GM21423 (cell line): ENCODE measurements around the gene ARHGAP26.
"Not testable (repeated sequence)": the region's sequence is repeated elsewhere in the genome, so short reads cannot be mapped to it uniquely, and the experiment has no call there.

Experiments used
- ATAC-seq: cut with Tn5 transposase; IDR thresholded peaks from one replicate; pipeline ENCODE4 v1.9.1; 2021; ENCODE audit warnings: mild to moderate bottlenecking, moderate library complexity; ENCODE audit not compliant: unreplicated experiment

Gene ARHGAP26

DNA sequence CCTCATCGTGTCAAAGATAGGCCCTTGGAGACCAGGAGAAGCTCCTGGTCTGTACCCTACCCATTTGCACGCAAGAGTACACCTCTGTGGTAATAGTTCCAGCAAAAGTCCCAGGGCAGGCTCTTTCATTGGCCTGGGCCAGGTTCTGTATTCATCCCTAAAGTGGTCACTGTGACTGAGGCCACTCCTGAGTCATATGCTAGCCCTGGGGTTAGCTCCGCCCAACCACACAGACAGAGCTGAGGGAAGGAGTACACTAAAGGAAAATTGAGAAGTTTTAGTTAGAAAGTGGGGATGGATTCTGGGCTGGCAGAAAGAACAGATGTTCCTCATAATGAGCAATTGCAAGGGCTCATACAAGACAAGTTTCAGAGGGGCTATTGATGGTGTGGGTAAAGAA is 206.7 kb downstream of the ARHGAP26 start:
- no peak for ATAC-seq

DNA sequence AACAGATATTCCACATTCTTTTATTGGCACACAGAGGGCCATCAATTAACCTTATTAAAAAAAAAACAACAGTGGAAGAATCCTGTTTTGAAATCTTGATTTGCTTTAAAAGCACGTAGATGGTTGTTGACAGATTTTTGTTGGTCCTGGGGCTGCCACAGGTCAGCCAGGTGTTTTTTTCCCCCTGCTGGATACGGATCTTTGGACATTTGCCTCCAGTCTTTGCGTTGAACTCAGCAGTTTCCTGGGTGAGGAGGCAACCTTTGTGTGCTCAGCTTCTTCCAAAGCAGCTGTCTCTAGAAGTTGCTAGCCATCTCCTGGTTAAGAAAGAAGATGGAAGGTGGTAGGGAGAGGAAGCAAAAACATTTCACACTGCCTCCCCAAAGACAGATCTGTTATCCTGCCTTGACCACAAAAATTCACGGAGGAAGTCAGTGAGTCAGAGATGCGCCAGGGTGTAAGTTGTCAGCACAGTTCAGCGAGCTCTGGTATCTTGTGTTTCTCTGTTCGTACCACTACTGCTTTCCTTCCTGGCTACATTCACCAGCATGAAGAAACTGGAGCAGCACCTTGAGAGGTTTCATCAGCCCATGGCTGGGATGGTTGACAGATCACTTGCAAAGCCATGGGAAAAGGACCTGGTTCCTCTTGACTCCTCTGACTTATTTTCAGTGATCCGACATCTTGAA is 207.3 kb downstream of the ARHGAP26 start:
- peak; percentile 93 for ATAC-seq

DNA sequence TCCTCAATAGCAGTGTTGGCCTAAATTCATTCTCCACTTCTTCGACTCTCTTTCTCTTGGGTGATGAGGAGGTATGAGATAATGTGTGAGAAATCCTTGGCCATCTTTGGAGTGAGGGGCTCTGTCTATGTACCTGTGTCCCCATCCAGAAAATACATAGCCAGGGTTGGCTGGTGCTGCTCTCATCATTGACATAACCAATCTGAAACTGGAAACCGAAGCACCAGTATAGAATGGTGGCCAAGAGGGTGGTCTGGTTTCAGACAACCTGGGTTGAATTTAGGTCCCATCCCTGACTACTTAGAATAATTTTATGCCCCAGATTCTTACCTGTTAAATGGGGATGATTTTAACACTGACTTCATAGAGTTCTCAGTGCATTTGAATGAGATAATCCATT is 208.1 kb downstream of the ARHGAP26 start:
- ATAC-seq = no peak

DNA sequence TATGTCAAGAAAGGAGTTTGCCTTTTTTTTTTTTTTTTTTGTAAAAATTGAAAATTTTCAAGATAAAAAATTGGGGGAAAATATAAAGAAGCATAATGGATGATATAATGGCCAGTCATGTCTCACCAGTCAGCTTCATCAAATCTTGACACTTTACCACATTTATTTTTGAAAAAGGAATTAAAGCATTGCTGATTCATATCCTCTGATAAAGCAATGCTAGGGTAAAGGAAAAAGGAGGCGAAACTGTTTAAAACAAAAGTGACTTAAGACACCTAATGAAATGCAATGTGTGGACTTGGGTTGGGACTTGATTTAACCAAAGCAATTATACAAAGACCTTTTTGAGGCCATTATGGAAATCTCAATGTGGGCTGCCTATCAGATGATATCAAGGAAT is 208.5 kb downstream of the ARHGAP26 start:
- no peak for ATAC-seq

DNA sequence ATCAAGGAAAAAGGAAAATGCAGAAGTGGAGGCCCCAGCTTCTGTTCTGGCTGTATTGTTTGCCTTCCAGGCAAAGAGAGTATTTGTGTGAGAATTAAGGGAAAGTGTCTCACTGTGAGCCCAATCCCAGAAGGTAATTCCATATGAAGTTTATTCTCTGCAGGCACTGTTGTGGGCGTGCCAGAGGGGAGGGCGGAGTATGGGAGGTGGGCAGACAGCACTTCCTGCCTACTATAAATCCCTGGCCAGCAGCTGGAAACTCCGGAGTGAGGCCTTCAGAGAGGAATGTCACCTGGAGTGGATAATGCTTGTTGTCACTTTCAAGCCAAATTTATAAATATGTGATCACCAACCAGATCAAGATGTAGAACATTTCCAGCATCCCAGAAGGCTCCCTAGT is 209.5 kb downstream of the ARHGAP26 start:
- no peak for ATAC-seq

DNA sequence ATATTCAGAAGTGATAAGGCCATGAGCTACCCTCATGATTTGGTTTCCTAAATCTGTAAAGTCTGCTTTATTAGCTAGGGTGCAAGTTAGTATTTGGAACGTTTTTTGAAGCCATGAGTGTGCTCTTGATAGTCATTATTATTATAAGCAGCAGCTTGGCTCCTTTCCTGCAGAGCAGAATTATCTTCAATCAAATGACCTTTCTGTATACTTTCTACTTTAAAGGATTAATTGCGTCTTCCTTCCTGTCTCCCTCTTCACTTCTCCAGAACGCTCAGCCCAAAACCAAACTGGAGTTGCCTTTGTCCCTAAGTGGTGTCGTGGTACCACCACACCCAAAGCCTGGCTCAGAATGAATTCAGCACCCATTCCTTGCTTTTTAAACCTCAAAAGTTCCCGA is 211.3 kb downstream of the ARHGAP26 start:
- no peak for ATAC-seq

DNA sequence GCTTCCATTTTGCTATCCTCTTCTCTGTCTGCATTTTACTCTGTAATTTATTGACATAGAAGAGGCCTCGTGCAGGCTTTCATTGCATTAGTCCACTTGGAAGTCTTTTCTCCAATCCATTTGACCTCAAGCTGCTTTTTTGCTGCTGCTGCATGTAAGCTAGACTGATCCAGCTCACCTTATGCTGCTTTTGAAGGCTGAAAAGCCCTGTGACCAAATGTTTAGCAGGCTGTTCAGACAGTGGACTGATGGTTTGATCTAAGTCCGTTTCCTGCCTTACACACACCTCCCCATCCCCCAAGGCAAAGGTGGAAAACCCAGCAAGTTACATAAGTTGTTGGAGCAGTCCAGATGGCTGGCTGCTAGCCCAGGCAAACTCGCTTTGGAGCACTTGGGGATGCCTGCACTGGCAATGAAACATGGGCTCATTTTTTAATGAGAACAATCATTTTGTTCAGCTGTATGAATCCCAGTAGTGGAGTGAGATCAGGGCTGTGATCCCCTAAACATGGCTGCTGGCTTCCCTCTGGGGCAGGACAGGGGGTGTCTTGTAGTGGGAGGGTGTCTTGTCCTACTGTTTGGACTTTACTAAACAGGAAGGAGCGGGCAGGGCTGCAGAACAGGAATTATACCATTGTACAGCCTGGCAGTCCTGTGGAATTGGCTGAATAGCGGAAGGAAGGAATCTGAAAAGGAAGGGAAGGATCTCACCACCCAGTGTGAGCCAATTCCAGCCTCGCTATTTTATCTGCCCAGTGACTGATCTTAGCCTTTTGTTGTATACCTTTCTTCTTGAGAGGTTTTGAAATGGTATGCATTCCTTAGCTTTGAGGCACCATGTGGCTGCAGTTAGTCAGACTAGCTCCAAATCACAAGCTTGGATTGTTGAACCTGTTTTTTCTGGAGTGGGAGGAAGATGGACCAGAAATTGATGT is 212.0 kb downstream of the ARHGAP26 start:
- ATAC-seq = no peak

DNA sequence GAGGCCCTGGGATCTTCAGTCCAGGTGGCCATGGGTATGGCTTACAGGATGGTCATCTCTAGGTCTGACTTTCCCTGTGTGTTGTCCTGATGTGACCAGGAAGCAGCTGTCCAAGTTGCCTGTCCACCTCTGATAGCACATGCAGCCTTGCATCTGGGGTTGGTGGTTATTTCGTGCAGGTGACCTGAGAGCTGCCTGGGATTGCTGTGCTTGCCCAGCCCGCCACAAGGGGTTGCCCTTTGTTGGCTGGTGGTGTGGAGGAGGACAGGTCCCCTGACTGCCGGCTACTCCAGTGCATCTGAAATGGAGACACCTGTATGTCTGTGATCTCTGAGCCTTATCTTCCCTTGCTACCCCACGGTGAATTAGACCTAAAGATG is 212.6 kb downstream of the ARHGAP26 start:
- no peak for ATAC-seq

DNA sequence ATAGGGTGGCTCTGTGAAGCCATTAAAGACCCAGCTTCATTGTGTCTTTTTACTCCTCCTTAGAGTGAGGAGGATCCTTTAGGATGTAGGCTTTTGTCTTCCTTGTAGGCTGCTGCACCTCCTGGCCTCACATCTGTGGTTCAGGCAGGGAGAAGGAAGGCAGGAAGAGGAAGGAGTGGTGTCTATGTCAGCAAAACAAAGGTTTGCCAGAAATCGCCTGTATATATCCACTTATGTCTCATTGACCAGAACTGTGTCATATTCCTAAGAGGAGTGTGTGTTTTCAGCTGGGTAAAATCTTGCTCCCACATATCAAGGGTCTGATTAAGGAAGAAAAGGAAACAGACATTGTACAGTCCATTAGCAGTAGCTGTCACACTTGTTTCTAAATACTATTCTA is 213.8 kb downstream of the ARHGAP26 start:
- ATAC-seq = no peak

DNA sequence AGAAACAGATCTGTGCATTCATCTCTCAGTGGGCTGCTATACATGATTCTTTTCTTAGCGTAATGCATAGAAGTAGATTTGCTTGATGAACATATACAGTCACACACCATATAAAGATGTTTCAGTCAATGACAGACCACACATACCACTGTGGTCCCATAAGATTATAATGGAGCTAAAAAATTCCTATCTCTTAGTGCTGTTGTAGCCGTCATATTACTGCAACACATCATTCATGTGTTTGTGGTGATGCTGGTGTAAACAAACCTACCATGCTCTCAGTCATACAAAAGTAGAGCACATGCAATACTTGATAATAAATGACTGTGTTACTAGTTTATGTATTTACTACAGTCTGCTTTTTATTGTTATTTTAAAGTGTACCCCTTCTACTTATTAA is 214.3 kb downstream of the ARHGAP26 start:
- ATAC-seq = no peak

DNA sequence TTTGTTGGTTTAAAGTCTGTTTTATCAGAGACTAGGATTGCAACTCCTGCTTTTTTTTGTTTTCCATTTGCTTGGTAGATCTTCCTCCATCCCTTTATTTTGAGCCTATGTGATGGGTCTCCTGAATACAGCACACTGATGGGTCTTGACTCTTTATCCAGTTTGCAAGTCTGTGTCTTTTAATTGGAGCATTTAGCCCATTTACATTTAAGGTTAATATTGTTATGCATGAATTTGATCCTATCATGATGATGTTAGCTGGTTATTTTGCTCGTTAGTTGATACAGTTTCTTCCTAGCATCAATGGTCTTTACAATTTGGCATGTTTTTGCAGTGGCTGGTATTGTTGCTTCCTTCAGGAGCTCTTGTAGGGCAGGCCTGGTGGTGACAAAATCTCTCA is 219.1 kb downstream of the ARHGAP26 start:
- not testable (repeated sequence) for ATAC-seq

DNA sequence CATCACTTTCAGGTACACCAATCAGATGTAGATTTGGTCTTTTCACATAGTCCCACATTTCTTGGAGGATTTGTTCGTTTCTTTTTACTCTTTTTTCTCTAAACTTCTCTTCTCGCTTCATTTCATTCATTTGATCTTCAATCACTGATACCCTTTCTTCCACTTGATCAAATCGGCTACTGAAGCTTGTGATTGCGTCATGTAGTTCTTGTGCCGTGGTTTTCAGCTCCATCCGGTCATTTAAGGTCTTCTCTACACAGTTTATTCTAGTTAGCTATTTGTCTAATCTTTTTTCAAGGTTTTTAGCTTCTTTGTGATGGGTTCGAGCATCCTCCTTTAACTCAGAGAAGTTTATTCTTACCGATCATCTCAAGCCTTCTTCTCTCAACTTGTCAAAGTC is 219.9 kb downstream of the ARHGAP26 start:
- ATAC-seq = not testable (repeated sequence)

DNA sequence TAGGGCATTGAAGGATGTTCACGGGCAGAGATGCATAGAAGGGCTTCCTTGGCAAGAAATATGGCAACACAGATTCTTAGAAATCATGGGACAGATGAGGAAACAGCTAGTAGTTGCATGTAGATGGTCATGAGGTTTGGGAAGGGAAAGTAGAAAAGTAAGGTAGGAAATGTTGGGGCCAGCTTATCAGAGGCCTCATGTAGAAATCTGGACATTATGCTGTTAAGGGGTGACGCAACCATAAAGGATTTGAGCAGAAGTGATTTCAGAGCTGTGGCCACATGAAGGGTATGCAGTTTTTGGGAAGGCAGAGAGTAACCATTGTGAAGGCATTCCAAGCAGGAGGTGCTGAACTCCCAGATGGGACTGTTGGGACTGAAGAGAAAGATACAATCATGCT is 224.0 kb downstream of the ARHGAP26 start:
- no peak for ATAC-seq

DNA sequence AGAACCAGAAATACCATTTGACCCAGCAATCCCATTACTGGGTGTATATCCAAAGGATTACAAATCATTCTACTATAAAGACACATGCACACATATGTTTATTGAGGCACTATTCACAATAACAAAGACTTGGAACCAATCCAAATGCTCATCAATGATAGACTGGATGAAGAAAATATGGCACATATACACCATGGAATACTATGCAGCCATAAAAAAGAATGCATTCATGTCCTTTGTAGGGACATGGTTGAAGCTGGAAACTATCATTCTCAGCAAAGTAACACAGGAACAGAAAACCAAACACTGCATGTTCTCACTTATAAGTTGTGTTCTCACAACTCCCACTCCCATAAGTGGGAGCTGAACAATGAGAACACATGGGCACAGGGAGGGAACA is 225.4 kb downstream of the ARHGAP26 start:
- ATAC-seq = not testable (repeated sequence)

DNA sequence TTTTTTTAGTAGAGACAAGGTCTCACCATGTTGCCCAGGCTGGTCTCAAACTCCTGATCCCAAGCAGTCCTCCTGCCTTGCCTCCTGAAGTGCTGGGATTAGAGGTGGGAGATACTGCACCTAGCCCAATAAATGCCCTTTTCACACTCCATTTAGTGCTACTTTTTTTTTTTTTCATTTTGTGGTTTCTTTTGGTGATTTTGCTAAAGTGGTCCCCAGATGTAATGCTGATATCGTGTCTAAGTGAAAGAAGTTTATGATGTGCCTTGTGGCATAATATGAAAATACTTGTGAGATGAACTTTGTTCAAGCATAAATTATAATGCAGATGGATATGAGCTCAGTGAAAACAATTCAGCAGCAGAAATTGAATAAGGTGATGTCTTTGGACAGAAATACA is 227.4 kb downstream of the ARHGAP26 start:
- ATAC-seq = no peak

DNA sequence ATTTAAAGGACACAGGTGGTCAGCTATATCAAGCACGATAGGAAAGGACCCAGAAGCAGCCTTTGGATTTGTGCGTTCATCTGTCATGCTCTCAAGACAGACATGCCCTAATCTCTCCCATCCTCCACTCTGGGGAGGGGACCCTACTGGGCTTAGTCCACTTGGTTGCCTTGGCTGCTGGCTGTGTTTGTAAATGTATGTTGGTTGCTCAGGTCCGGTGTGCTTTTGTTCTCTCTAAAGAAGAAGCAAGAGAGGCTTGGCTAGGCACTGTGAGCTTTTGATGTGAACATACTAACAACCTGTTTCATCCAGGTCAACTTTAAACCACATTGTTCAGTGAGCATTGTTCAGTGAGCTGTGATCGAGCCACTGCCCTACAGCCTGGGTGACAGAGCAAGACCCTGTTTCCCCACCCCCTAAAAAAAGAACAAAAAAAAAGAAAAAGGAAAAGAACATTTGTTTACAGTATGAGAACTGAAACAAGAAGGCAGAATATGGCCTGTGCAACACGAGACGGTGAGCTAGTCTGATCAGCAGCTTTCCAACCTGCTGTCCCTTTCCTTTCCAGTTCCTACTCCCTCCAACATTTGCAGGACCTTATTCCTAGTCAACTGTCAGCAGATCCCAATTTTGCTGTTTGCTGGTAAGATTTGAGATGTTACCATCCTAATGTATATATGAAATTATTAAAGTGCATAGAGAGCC is 228.3 kb downstream of the ARHGAP26 start:
- ATAC-seq = peak; percentile 38

DNA sequence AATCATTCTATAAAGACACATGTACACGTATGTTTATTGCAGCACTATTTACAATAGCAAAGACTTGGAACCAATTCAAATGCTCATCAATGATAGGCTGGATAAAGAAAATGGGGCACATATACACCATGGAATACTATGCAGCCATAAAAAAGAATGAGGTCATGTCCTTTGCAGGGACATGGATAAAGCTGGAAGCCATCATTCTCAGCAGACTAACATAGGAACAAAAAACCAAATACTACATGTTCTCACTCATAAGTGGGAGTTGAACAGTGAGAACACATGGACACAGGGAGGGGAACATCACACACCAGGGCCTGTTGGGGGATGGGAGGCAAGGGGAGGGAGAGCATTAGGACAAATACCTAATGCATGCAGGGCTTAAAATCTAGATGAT is 230.4 kb downstream of the ARHGAP26 start:
- ATAC-seq = not testable (repeated sequence)

DNA sequence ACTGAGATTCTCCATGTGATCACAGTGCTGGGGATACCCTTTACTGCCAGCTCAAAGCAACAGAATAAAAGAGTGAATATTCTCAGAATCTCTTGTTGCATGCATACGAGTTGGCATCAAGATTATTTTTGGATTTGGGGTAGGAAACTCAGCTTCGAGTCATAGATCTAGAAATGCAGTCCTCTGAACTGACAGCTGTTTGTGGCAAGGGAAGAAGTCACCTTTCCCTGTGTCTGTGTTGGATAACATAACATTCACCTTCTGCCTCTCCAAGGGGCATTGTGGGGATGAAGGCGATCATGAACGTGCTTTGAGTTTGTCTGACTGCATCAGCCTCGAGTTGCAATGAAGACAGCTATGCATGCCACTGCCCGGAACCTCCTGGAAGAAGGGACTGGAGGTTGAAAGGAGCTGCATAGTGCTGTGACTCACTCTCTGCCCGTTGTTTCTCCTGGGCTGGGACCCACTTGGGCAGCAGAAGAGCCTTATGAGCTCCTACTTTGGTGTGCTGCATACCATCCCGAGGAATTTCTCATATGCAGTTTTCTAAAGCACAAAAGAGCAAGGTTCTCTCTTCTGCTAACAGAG is 231.7 kb downstream of the ARHGAP26 start:
- no peak for ATAC-seq

DNA sequence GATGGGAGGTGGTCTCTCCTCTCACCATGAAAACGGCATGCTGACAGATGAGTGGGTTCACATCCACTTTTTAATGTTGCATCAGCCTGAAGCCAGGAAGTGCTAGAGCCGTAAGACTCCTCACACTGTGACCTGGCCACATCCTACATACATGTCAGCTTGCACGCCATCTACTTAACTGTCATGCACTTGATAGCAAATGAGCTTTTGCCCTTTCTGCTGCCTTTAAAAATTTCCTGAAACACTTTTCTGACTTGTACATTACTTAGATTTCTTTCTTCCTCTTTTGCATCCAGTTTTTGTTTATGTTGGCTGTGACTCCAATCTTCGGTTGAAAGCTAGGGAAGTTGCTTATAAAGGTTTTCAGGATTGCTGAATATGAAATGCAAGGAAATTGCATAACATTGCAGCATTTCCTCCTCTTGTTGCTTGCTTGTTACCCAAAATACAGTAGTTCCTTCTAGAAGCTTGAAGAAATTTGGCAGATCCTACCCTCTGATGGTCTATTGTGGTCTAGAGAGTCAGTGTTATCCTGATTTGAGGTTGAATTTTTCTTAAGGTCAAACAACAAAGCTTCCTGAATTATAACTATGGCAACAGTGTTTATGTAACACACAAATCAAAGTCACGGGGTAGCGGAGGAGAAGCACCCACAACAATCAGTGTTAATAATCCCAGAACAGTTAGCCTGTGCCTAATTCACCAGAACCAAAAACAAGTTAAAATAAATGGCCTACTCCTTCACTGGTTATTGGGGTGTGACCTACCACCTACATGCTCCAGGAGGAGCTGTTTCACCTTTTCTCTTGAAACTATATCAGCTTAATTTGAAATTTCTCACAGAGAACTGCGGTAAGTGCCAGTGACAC is 232.5 kb downstream of the ARHGAP26 start:
- ATAC-seq = peak; percentile 69

DNA sequence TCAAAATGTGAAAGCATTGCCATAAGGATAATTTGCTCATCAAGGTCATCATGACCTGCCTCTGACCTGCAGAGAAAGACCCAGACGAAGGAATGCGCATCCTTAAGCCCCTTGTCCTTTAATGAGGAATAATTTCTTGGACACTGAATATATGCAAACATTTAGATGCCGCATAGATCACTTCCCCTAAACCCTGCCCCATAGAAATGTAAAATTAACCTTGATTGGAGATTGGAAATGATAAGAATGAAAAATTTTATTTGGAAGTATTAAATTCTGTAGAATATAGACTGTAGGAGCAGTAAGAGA is 233.1 kb downstream of the ARHGAP26 start:
- no peak for ATAC-seq
